ENCODE measurements around the gene TPM4. TPM values are rescaled to one million over a fixed set of nuclear protein-coding genes. Genes with fewer than 3 reads are reported as not detected.

Gene TPM4
- total and polyA plus RNA-seq, 11 donors: 49.2 to 260 (median 92.1) TPM

Other genes starting within 250 kb of the TPM4 start
- gene CYP4F2, start 178.4 kb upstream of the TPM4 start, total RNA-seq: not detected
- not detected for gene CYP4F2, start 178.4 kb upstream of the TPM4 start, polyA plus RNA-seq
- 1 to 10 TPM in 2 of 9 donors, under 1 TPM in 4, not detected in 3; 0.07 to 1.6 (median 0.27) TPM for gene CYP4F11, start 142.0 kb upstream of the TPM4 start, total RNA-seq
- gene CYP4F11, start 142.0 kb upstream of the TPM4 start, polyA plus RNA-seq: under 1 TPM in 1 of 2 donors, not detected in 1; 0.27 TPM
- gene OR10H4, start 127.5 kb upstream of the TPM4 start, total RNA-seq: not detected
- not detected for gene OR10H4, start 127.5 kb upstream of the TPM4 start, polyA plus RNA-seq
- 10 to 100 TPM; 10.9 to 53.7 (median 23.7) TPM for gene RAB8A, start 35.4 kb downstream of the TPM4 start, total RNA-seq
- gene RAB8A, start 35.4 kb downstream of the TPM4 start, polyA plus RNA-seq: 10 to 100 TPM in 1 of 2 donors, 1 to 10 TPM in 1; 7.8 to 32.2 TPM
- 1 to 10 TPM in 2 of 9 donors, under 1 TPM in 3, not detected in 4; 0.16 to 1.8 (median 0.44) TPM for gene HSH2D, start 67.2 kb downstream of the TPM4 start, total RNA-seq
- gene HSH2D, start 67.2 kb downstream of the TPM4 start, polyA plus RNA-seq: under 1 TPM; 0.12 to 0.30 TPM
- gene CIB3, start 97.0 kb downstream of the TPM4 start, total RNA-seq: not detected
- gene CIB3, start 97.0 kb downstream of the TPM4 start, polyA plus RNA-seq: not detected
- 10 to 100 TPM; 32.0 to 71.8 (median 37.5) TPM for gene FAM32A, start 108.9 kb downstream of the TPM4 start, total RNA-seq
- gene FAM32A, start 108.9 kb downstream of the TPM4 start, polyA plus RNA-seq: 10 to 100 TPM; 34.1 to 94.5 TPM
- gene AP1M1, start 121.4 kb downstream of the TPM4 start, total RNA-seq: 10 to 100 TPM; 39.3 to 83.8 (median 47.8) TPM
- 10 to 100 TPM; 26.2 to 93.4 TPM for gene AP1M1, start 121.4 kb downstream of the TPM4 start, polyA plus RNA-seq
- gene KLF2, start 248.3 kb downstream of the TPM4 start, total RNA-seq: 10 to 100 TPM; 28.0 to 87.2 (median 45.0) TPM
- 10 to 100 TPM; 14.4 to 24.2 TPM for gene KLF2, start 248.3 kb downstream of the TPM4 start, polyA plus RNA-seq

Data from heart left ventricle (tissue), 11 donors.